Myocyte (in vitro differentiated cells): ENCODE measurements around the gene UBE2S. TPM values are rescaled to one million over a fixed set of nuclear protein-coding genes. Genes with fewer than 3 reads are reported as not detected.

Source experiments
- DNase-seq: peaks from one replicate; pipeline ENCODE4 v3.0.0-alpha.2; 2012; ENCODE audit warnings: low read depth
- total RNA-seq: library from RNA; depleted of rRNA; stranded (reverse); fragments of >200 nt; gene quantifications from 2 replicates; pipeline ENCODE4 v1.2.3, GENCODE V29; 2014

The UBE2S gene
- total RNA-seq, 1 donor from 2014 or later, result 54.9 TPM

- DNase-seq, result peak; percentile 98
Observed at GRCh38 chr19:55384920-55385723, 22.5 kb downstream of the UBE2S start.

DNA sequence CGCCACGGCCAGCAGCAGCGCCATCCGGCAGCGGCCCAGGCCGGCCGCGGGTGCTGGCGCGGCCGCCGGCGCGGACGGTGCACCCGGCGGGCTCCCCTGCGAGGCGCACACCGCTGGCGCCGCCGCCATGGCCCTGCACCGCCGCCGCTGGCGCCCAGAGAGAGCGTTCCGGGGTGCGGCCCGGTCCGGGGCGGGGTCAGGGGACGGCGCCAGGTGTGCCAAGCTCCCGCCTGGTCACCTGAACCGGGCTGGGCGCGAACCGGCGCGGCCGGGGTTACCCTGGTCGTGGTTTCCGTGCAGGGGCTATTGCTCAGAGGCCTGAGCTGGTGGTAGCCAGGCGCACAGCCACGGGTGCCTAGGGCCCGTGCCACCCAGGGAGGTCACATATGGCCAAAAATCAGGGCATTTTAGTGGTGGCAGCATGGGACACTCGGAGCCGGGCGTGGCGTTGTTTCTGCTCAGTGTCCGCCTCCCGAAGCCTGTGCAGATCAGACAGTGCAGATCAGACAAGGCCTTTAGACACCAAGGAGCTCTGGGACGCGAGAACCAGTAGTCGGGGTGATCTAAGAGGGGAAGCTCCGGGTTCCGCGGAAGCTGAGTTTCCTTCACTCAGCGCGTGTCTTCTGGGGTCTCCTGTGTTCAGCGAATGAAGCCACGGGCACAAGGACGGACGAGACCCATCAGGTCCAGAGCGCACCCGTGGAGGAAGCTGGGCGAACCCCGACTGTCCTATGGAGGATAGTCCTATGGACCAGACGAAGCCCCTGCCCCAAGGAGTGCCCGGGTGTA lies 23.3 kb downstream of the UBE2S start, which contains the start of gene TMEM238:
TMEM238 (minus strand) TSS at position 162 of the 789 bp plus-strand sequence; CDS start at position 129, 33 bp downstream.
- no peak for DNase-seq

GRCh38 chr19:55383279-55384130 lies 24.1 kb downstream of the UBE2S start:
- DNase-seq, result no peak

DNA sequence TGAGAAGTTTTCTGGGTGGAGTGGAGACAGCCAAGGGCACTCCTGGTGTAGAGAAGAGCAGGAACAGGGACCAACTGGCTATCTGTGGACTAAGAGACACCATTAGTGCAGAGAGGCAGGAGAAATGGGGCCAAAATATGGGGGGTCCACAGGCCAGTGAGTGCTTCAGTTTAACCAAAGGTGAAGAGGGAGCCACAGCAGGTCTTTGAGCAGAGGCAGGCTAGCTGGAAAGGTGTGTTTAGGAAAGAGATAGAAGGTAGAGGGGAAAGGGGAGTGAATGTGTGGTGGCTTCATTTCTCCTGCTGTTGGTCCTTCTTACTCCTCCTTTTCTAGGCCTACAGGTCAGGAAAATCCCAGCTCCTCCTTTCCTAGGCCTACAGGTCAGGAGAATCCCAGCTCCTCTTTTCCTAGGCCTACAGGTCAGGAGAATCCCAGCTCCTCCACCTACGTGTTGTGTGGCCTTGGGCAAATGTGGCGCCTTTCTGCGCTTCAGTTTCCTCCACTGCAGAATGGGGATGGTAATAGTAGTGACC lies 25.0 kb downstream of the UBE2S start:
- no peak for DNase-seq

- no peak for DNase-seq
Observed at GRCh38 chr19:55382013-55382412, 25.6 kb downstream of the UBE2S start.

DNA sequence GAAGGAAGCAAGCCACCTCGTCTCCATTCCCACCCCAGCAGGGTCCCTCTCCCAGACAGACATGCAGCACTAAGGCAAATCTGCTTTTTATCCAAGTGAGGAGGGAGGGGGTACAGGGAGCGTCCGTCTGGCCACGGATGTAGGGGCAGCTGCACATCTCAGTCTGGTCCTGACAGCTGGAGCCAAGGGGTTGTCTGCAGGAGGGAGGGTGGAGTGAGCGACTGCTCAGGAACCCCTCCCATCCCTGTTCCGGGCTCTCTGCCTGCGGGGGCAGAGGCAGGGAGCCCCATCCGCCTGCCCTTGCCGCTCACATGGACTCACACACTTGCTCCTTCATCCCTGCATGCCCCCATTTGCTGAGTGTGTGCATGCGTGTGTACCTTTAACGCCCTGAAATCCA lies 28.4 kb downstream of the UBE2S start:
- peak; percentile 78 for DNase-seq

GRCh38 chr19:55377356-55378131 lies 30.0 kb downstream of the UBE2S start:
- no peak for DNase-seq

DNA sequence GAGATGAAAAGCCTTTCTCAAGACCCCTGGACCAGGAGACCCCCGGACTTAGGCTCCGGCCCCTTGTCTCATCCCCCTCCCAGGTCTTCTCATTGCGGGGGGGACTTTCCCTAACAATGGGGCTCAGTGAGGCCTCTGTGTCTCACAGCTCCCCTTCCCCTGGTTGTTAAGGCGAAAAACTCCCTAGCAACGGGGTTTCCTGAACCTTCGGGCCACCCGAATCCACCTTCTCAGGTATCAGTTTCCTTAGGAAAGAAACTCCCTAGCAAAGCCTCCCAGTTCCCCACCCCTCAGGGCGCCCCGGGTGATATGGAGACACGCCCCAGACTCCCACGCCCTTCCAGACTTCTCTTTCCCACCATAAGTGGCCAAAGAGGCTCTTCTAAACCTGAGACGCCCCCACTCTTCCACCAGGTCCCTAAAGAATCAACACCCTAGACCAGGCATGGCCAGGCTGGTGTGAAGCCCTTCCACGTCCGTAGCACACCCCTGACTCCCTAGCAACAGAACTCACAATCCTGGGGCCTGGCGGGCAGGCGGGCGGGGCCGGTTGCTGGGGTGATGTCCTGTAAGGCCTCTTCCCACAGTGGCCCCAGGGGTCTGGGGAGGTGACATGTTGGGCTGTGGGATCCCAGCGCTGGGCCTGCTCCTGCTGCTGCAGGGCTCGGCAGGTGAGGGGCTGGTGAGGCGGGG lies 31.2 kb downstream of the UBE2S start, which contains the start of gene TMEM190:
TMEM190 (plus strand) TSS at position 586 of the 693 bp plus-strand sequence; CDS start at position 614, 28 bp downstream.
- DNase-seq, result no peak

- no peak for DNase-seq
Observed at GRCh38 chr19:55373993-55374757, 33.4 kb downstream of the UBE2S start.

DNA sequence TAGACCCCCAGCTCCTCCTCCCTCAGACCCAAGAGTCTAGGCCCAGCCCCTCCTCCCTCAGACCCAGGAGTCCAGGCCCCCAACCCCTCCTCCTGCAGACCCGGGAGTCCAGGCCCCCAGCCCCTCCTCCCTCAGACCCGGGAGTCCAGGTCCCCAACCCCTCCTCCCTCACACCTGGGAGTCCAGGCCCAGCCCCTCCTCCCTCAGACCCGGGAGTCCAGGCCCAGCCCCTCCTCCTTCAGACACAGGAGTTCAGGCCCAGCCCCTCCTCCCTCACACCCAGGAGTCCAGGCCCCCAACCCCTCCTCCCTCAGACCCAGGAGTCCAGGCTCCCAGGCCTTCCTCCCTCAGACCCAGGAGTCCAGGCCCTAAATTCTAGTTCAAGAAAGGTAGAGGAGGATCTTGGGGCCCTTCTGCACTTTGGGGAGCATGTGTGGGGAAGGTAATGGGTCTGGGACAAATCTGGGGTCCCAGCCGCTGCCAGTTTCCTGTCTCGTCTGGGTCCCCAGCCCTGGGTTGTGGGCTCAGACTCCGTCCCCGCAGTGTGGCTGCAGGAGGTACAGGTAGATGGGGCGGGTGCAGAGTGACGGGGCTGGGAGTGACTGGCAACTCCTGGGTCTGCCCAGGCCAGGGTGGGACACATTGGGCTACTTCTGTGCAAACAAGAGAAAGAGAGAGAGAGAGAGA lies 34.1 kb downstream of the UBE2S start:
- no peak for DNase-seq

DNA sequence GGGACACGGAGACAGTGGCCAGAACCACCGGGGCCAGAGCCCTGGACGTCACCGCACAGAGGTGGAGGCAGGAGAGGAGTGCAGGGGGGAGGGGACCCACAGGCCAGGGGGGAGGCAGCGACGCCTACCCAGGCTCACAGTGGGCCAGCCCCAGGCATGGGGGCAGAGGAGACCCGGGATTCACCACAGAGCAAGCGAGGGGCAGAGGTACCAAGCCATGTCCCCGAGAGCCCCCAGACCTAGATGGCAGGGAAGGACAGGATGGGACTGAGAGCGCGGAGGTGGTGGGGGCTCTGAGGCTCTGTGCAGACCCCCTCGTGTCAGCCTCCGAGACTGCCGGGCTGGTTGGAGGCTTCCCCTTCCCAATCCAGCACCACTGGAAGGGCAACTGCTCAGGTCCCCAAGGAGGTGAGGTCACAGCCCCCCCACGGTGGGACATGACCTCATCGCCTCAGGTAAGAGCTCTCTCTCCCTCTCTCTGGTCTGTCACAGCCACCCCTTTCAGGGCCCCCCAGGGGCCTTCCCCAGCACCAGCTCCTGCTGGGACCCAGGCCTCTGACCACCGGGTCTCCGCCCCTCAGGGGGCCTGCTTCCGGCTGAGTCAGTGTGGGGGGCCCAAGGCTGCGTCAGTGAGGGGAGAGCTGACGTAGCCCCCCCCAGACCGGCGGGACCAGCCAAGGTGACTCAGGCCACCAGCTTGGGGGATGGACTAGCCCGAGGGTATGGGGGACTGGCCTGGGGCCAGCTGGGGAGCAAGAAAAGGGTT lies 35.1 kb downstream of the UBE2S start:
- DNase-seq, result no peak

GRCh38 chr19:55370305-55370988 lies 37.1 kb downstream of the UBE2S start, which contains the start of gene IL11:
IL11 (minus strand) TSS chr19:55370463; CDS start chr19:55370310, 153 bp downstream.
- DNase-seq, result no peak

GRCh38 chr19:55369653-55370304 lies 37.8 kb downstream of the UBE2S start:
- peak; percentile 40 for DNase-seq

- no peak for DNase-seq
Observed at GRCh38 chr19:55368701-55369563, 38.7 kb downstream of the UBE2S start.

DNA sequence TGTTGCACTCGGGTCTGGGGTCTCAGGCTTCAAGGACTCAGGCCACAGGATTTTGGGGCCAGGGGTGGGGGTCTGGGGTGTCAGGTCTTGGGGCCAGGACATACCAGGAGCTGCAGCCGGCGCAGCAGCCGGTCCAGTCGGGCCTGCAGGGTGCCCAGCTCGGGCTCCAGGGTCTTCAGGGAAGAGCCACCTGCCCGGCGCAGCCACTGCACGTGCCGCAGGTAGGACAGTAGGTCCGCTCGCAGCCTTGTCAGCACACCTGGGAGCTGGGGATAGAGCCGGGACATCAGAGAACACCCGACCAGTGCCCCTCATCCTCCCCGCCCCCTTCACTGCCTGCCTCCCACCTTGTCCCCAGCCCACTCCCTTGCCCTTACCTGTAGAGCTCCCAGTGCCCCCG lies 39.5 kb downstream of the UBE2S start:
- no peak for DNase-seq
